ENCODE results near the gene GSK3B. TPM values are rescaled to one million over a fixed set of nuclear protein-coding genes. Genes with fewer than 3 reads are reported as not detected.

GSK3B gene
- total and polyA plus RNA-seq, 10 of the 15 experiments (the other 5 are each of a cell fraction or from before 2014, with no cell fraction given): 8.5 to 49.8 (median 25.5) TPM

GRCh38 chr3:119810018-119810435 is 284.2 kb downstream of the GSK3B start:
- no peaks in the 10 kb centered on the region for H3K27me3 ChIP-seq (replicated peaks in 1 of 2; ENCODE audit: control insufficient read depth in 2 of 2, insufficient read depth in 2 of 2, low read length in 1 of 2)
- no peaks in the 10 kb centered on the region for H3K9me3 ChIP-seq (replicated peaks; ENCODE audit: control insufficient read depth, insufficient read depth, low read length)
- H3K27ac ChIP-seq (ENCODE audit: control insufficient read depth, insufficient read depth): peak overlapping the region; percentile 70
- ChIA-PET CTCF (interaction anchor here (0.6 to 2.9 kb wide), 7 partner anchors 9 to 607 kb away, joined by 3 to 12 read pairs (median 4); no protein-coding TSS in a partner anchor), SMC1A (ENCODE audit: uncharacterized antibody, unreplicated experiment) (interaction anchor here (1.0 to 2.5 kb wide), 5 partner anchors 8 to 607 kb away, joined by 3 to 8 read pairs (median 4); no protein-coding TSS in a partner anchor), POLR2A (interaction anchor here (1.0 kb wide), 1 partner anchor 340 kb away, joined by 3 read pairs; no protein-coding TSS in a partner anchor), RAD21 (ENCODE audit: unreplicated experiment) (interaction anchor here (0.8 to 1.3 kb wide), 3 partner anchors 10 to 364 kb away, joined by 3 to 4 read pairs (median 4); no protein-coding TSS in a partner anchor)
- no peaks in the 10 kb centered on the region for H3K36me3 ChIP-seq (ENCODE audit: control insufficient read depth in 2 of 2, insufficient read depth in 2 of 2, low read length in 1 of 2)
- peak overlapping the region; percentile 79 for H3K4me3 ChIP-seq
- H3K4me1 ChIP-seq (ENCODE audit: control insufficient read depth, insufficient read depth, low read length): peaks cover 10% of the 10 kb centered on the region
- intact Hi-C loops (cut with micrococcal nuclease; ENCODE audit: unreplicated experiment) (loop anchor here (1.0 to 5.0 kb wide), 3 partner anchors 25 to 387 kb away; no protein-coding TSS in a partner anchor), in situ Hi-C loops (cut with MboI) (no loop called here)
- no peaks in the 10 kb centered on the region for H3K79me2 ChIP-seq (ENCODE audit: control insufficient read depth, insufficient read depth, low read length)
- WGBS (ENCODE audit: insufficient coverage, insufficient replicate concordance, low lambda C conversion rate, missing lambda C conversion rate): 3% methylated on average over 33 of the region's 33 CpGs
- FAIRE-seq (peak; percentile 31), DNase-seq (ENCODE audit: low read depth, low spot score) (peak; percentile 35), ATAC-seq (peak; percentile 90)
- no TSS peak for BruUV-seq (replicated peaks)
- peak overlapping the region; percentile 98 for H3K4me2 ChIP-seq (ENCODE audit: control insufficient read depth, insufficient read depth)
- H4K20me1 ChIP-seq (ENCODE audit: control insufficient read depth, insufficient read depth): no peaks in the 10 kb centered on the region
- peak overlapping the region; percentile 78 for H3K9ac ChIP-seq (ENCODE audit: control insufficient read depth, insufficient read depth, low read length)
- peak overlapping the region; percentile 99 for H2AFZ ChIP-seq (ENCODE audit: control insufficient read depth, low read depth, low read length)
- TF ChIP-seq BHLHE40 (IDR thresholded peaks at IDR 0.05; ENCODE audit: borderline replicate concordance in 1 of 2, low read depth in 2 of 2, low read length in 1 of 2) (peak; percentile 90 to 96), POLR2A (IDR thresholded peaks at IDR 0.05; ENCODE audit: low read depth, low read length) (peak; percentile 76), SMC3 (IDR thresholded peaks at IDR 0.05; ENCODE audit: borderline replicate concordance, low read length) (peak; percentile 29; the same call in 1 of the 2 replicates), RB1 (IDR thresholded peaks at IDR 0.05; ENCODE audit: borderline replicate concordance) (peak; percentile 66; the same call in 1 of the 2 replicates), RAD21 (IDR thresholded peaks at IDR 0.05; ENCODE audit: insufficient read depth, low read depth, low read length) (peak; percentile 38; the same call in 1 of the 2 replicates), CREM (IDR thresholded peaks at IDR 0.05; ENCODE audit: low read depth) (peak; percentile 25; the same call in 1 of the 2 replicates), POU2F2 (IDR thresholded peaks at IDR 0.05; ENCODE audit: borderline replicate concordance, low read depth, low read length) (no peak), EGR1 (IDR thresholded peaks at IDR 0.05; ENCODE audit: borderline replicate concordance in 1 of 2, low read depth in 2 of 2, low read length in 2 of 2) (peak in 1 of 2 experiments; percentile 6; a peak in 1 of 3 replicates), RCOR1 (conservative IDR thresholded peaks at IDR 0.05; ENCODE audit: low read depth, low read length) (no peak), ZNF207 (IDR thresholded peaks at IDR 0.05; ENCODE audit: borderline replicate concordance) (0 out of 2 replicates have a peak, but pooled peaks have one; percentile 20), WRNIP1 (IDR thresholded peaks at IDR 0.05; ENCODE audit: borderline replicate concordance, low read depth, low read length) (no peak), ZBTB40 (IDR thresholded peaks at IDR 0.05; ENCODE audit: borderline replicate concordance) (no peak), NBN (IDR thresholded peaks at IDR 0.05) (no peak), MYC (IDR thresholded peaks at IDR 0.05; ENCODE audit: insufficient read depth, insufficient read length, insufficient replicate concordance, low read length, severe bottlenecking) (peak; percentile 75), TCF12 (IDR thresholded peaks at IDR 0.05; ENCODE audit: low read depth, low read length) (0 out of 2 replicates have a peak, but pooled peaks have one; percentile 33), IRF4 (IDR thresholded peaks at IDR 0.05; ENCODE audit: low read depth, low read length) (no peak), IRF3 (IDR thresholded peaks at IDR 0.05) (0 out of 2 replicates have a peak, but pooled peaks have one; percentile 48), RELA (IDR thresholded peaks at IDR 0.05; ENCODE audit: borderline replicate concordance, partially characterized antibody) (peak; percentile 45)
- TF ChIP-seq, protein P1, sequence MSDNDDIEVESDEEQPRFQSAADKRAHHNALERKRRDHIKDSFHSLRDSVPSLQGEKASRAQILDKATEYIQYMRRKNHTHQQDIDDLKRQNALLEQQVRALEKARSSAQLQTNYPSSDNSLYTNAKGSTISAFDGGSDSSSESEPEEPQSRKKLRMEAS (IDR thresholded peaks at IDR 0.05; ENCODE audit: low read depth, low read length): peak; percentile 52; the same call in 1 of the 2 replicates
